Cardiac muscle cell (in vitro differentiated cells and primary cell): Measurements from ENCODE around the gene AJM1. TPM values are rescaled to one million over a fixed set of nuclear protein-coding genes. Genes with fewer than 3 reads are reported as not detected.

Experiments
- DNase-seq, 2 donors: peaks; one replicate each; pipeline versions ENCODE4 v3.0.0 to v3.0.0-alpha.2; 2010 to 2017; ENCODE audit warnings: low read depth in 1 of 2, low spot score in 1 of 2
- H3K27ac ChIP-seq: fragments of 200-600 bp; sonication (generic); 2 replicates; pipeline ENCODE4 v1.5.1; 2016
- H3K27me3 ChIP-seq: fragments of 200-600 bp; sonication (generic); 2 replicates; pipeline ENCODE4 v1.6.0; 2016; ENCODE audit warnings: control low read depth
- H3K36me3 ChIP-seq: fragments of 200-600 bp; sonication (generic); 2 replicates; pipeline ENCODE4 v1.5.1; 2016; ENCODE audit warnings: control low read depth
- H3K4me1 ChIP-seq: fragments of 200-600 bp; sonication (generic); 2 replicates; pipeline ENCODE4 v1.8.1; 2017; ENCODE audit warnings: low read depth, mild to moderate bottlenecking, mixed run types
- H3K4me3 ChIP-seq: fragments of 200-600 bp; sonication (generic); 2 replicates; pipeline ENCODE4 v1.5.1; 2016; ENCODE audit warnings: mild to moderate bottlenecking
- H3K9me3 ChIP-seq: fragments of 200-600 bp; sonication (generic); 2 replicates; pipeline ENCODE4 v1.5.1; 2017; ENCODE audit warnings: low read depth, mild to moderate bottlenecking, control low read depth
- CTCF ChIP-seq: IDR thresholded peaks from 2 replicates; pipeline ENCODE4 v1.5.1; 2012; ENCODE audit warnings: low read depth, mild to moderate bottlenecking, low read length
- polyA plus RNA-seq: library from polyadenylated mRNA; unstranded; fragments of >200 nt; fragmentation: Nextera tagmentation; extraction: Ambion mirVana; gene quantifications from 2 replicates; pipeline ENCODE4 v1.2.1, GENCODE V29; 2016
- total RNA-seq: library from RNA; depleted of rRNA; stranded (reverse); fragments of >200 nt; gene quantifications from 2 replicates; pipeline ENCODE4 v1.2.3, GENCODE V29; 2016

The AJM1 gene
- total and polyA plus RNA-seq, 2 experiments from 2014 or later = 8.5 to 12.1 TPM

DNA sequence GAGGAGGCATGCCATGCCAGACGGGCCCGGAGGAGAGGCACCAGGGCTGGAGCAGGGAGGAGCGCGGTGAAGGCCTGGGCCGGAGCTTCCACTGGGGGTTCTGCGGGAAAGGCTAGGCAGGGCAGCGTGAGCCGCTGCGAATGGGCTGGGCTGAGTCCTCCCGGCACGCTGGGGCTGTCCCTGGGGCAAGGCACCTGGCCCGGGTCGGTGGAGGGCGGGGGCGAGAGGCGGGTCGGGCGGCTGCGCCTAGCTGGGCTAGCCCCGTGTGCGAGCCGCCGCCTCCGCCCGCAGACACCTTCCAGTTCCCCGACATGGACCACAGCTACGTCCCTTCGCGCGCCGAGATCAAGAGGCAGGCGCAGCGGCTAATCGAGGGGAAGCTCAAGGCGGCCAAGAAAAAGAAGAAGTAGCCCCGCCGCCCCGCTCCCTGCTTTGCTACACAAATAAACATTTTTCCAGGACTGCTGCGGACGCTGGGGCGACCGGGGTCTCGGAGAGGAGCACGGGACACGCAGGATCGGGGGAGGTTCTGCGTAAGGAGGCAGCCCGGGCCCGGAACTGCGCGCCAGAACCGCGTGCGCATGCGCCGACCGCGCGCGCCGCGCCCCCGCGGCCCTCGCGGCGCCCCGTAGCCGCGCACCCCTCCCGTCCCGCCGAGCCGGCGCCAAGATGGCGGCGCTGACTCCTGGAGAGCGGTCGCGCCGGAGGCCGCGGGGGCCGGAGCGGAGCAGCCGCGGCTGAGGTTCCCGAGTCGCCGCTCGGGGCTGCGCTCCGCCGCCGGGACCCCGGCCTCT is 34.8 kb upstream of the AJM1 start, which contains the start of gene RABL6:
TSS of gene RABL6 (plus strand) at position 668 of the 794 bp plus-strand sequence. CDS start 249 bp downstream, outside the sequence.
- H3K36me3 ChIP-seq = no peaks in the 10 kb centered on the region
- peaks cover 23% of the 10 kb centered on the region for H3K4me1 ChIP-seq
- no peak for TF ChIP-seq CTCF
- H3K9me3 ChIP-seq = no peaks in the 10 kb centered on the region
- H3K4me3 ChIP-seq = peak within 1 kb of the TSS; percentile 100
- H3K27ac ChIP-seq = peak within 1 kb of the TSS; percentile 99
- peak; percentile 75 to 88 for DNase-seq
- no peaks in the 10 kb centered on the region for H3K27me3 ChIP-seq

DNA sequence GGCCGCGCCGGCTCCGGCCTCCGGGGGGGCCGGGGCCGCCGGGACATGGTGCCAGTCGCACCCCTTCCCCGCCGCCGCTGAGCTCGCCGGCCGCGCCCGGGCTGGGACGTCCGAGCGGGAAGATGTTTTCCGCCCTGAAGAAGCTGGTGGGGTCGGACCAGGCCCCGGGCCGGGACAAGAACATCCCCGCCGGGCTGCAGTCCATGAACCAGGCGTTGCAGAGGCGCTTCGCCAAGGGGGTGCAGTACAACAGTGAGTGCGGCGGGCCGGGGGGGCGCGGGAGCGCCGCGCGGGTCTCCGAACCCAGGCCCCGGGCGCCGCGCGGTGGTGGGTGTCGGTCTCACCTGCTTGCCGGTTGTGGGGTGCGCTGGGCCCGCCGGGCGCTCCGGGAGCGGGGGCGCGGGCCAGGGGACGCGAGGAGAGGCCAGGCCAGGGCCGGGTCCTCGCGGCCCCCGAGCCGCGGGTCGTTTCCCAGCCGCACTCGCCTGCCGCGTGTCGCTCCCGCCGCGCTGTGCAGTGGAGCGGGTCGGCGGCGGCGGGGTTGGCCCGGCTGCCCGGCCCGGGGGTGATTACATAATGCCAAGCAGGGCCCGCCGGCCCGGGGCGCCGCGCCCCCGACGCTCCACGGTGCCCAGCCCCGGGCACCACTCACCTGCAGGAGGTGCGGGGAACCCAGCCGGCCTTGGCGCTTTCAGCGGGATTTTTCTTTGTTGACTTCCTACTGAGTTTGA is 34.0 kb upstream of the AJM1 start:
- DNase-seq = peak in 1 of 2 donors; percentile 35
- Histone ChIP-seq H3K27ac (peak overlapping the region; percentile 99), H3K27me3 (no peaks in the 10 kb centered on the region), H3K36me3 (peaks cover 7% of the 10 kb centered on the region), H3K9me3 (no peaks in the 10 kb centered on the region), H3K4me3 (peak overlapping the region; percentile 100), H3K4me1 (peaks cover 23% of the 10 kb centered on the region)
- TF ChIP-seq CTCF = no peak

DNA sequence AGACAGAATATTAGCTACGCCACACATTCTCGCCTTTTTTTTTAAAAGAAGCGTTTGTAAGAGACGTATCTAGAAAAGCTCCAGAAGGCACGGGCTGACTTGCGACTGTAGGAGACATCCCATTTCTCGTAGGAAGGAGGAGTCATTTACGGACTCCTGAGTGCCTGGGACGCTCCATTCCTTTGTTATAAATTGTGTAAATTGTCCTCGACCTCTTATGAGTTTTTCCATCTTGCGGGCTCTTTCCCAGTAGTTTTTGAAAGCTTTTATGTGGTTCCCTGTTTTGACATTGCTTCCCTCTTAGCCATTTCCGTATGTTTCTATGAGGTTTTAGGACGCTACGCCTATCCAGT is 33.5 kb upstream of the AJM1 start:
- peaks cover 7% of the 10 kb centered on the region for H3K36me3 ChIP-seq
- TF ChIP-seq CTCF = no peak
- DNase-seq = peak; percentile 35 to 58
- peaks cover 23% of the 10 kb centered on the region for H3K4me1 ChIP-seq
- H3K27me3 ChIP-seq = no peaks in the 10 kb centered on the region
- peak overlapping the region; percentile 100 for H3K4me3 ChIP-seq
- H3K9me3 ChIP-seq = no peaks in the 10 kb centered on the region
- peak overlapping the region; percentile 99 for H3K27ac ChIP-seq

DNA sequence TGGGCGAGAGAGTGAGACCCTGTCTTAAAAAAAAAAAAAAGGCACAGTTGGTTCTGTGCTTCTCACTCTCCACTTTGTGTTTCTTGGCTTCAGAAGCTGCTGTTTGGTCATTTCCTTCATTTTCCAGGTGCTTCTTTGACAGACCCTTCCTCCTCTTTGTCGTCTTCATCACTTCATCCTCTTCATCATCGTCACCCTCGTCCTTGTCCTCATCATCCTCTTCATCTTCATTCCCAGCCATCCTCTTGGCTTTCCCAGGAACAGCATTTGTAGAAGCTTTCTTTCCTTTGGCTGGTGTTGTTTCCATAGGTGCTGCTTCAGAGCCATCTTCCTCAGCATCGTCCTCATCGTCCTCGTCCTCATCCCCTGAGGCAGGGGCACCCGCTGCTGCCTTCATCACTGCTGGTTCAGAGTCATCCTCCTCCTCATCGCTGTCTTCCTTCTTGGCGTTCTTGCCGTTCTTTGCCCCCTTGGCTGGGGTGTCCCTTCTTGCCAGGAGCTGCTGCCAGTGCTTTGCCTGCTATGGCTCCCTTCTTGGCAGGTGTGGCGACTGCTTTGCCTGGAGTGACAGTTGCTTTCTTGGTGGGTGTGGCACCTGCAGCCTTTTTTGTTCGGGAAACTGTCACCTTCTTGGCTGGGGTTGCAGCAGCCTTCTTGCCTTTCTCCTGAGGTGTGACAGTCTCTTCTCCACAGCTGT is 27.4 kb upstream of the AJM1 start:
- H3K9me3 ChIP-seq = no peaks in the 10 kb centered on the region
- no peak for TF ChIP-seq CTCF
- H3K27ac ChIP-seq = no peak overlapping the region
- peaks cover 10% of the 10 kb centered on the region for H3K4me1 ChIP-seq
- DNase-seq = no peak
- peaks cover 10% of the 10 kb centered on the region for H3K36me3 ChIP-seq
- H3K4me3 ChIP-seq = no peak overlapping the region
- no peaks in the 10 kb centered on the region for H3K27me3 ChIP-seq

DNA sequence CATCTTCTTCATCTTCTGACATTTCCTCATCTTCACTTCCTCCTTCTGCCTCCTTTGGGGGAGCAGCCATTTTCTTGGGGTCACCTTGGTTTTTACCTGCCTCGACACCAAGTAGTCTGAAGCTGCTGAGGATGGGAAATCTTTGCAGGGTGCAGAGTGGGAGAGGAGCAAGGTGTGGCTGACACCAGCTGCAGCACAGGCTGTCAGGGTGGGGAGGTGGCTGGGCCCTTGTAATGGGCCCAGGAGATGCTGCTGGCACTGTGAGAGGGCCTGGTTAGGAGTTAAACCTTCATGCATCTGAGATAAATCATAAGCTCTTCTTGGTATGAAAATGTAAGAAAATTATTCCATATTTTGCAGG is 26.9 kb upstream of the AJM1 start:
- Histone ChIP-seq H3K4me1 (peaks cover 5% of the 10 kb centered on the region), H3K27me3 (no peaks in the 10 kb centered on the region), H3K36me3 (peaks cover 10% of the 10 kb centered on the region), H3K4me3 (no peak overlapping the region), H3K27ac (no peak overlapping the region), H3K9me3 (no peaks in the 10 kb centered on the region)
- TF ChIP-seq CTCF = no peak
- no peak for DNase-seq
